ENCODE results near the gene FABP6. TPM values are rescaled to one million over a fixed set of nuclear protein-coding genes. Genes with fewer than 3 reads are reported as not detected.

Gene FABP6
- total and polyA plus RNA-seq, 5 donors from 2014 or later = not detected

- Mint-ChIP-seq H3K4me3 (peak overlapping the region in 3 of 4 donors; percentile 35 to 74 (median 72)), H3K36me3 (no peaks in the 10 kb centered on the region), H3K27me3 (peaks cover 8% of the 10 kb centered on the region), H3K27ac (no peak overlapping the region), H3K4me1 (peaks cover 0 to 7% (median 2%) of the 10 kb centered on the region in 4 donors), H3K9me3 (no peaks in the 10 kb centered on the region)
- peaks cover 10% of the 10 kb centered on the region for H3K4me1 ChIP-seq (ENCODE audit: control insufficient read depth, insufficient read depth, low read length, poor library complexity, severe bottlenecking)
- peak; percentile 83 to 85 for ATAC-seq (ENCODE audit: low read depth in 2 of 2)
- H3K27me3 ChIP-seq (ENCODE audit: control insufficient read depth, insufficient read depth, low read length) = no peaks in the 10 kb centered on the region
- H3K36me3 ChIP-seq (ENCODE audit: control insufficient read depth, insufficient read depth, low read length) = no peaks in the 10 kb centered on the region
- no peaks in the 10 kb centered on the region for H3K9me3 ChIP-seq (ENCODE audit: control insufficient read depth in 2 of 2, low read length in 2 of 2)
- DNase-seq = peak; percentile 36 to 59 (median 47)
- H3K27ac ChIP-seq (ENCODE audit: insufficient read depth, low read length, poor library complexity, severe bottlenecking) = no peak overlapping the region
- H3K4me3 ChIP-seq (ENCODE audit: low read depth, low read length) = no peak overlapping the region
These were observed 29.8 kb upstream of the FABP6 start for GRCh38 chr5:160199410-160199911.

- Histone ChIP-seq H3K9me3 (ENCODE audit: control insufficient read depth in 2 of 2, low read length in 2 of 2) (no peaks in the 10 kb centered on the region), H3K27me3 (ENCODE audit: control insufficient read depth, insufficient read depth, low read length) (no peaks in the 10 kb centered on the region), H3K4me3 (ENCODE audit: low read depth, low read length) (no peak overlapping the region), H3K27ac (ENCODE audit: insufficient read depth, low read length, poor library complexity, severe bottlenecking) (no peak overlapping the region), H3K4me1 (ENCODE audit: control insufficient read depth, insufficient read depth, low read length, poor library complexity, severe bottlenecking) (no peaks in the 10 kb centered on the region), H3K36me3 (ENCODE audit: control insufficient read depth, insufficient read depth, low read length) (no peaks in the 10 kb centered on the region)
- no peaks in the 10 kb centered on the region for H3K4me1 Mint-ChIP-seq
- DNase-seq (no peak), ATAC-seq (ENCODE audit: low read depth in 2 of 2) (no peak)
- H3K27me3 Mint-ChIP-seq = no peaks in the 10 kb centered on the region
- H3K9me3 Mint-ChIP-seq = peaks cover 0 to 1% (median 0%) of the 10 kb centered on the region in 7 donors
- H3K4me3 Mint-ChIP-seq = no peak overlapping the region
- H3K27ac Mint-ChIP-seq = no peak overlapping the region
- H3K36me3 Mint-ChIP-seq = no peaks in the 10 kb centered on the region
These were observed 22.2 kb upstream of the FABP6 start for GRCh38 chr5:160207061-160207460.

GRCh38 chr5:160209917-160210316 lies 19.4 kb upstream of the FABP6 start:
- DNase-seq (no peak), ATAC-seq (ENCODE audit: low read depth in 2 of 2) (no peak)
- Histone ChIP-seq H3K4me1 (ENCODE audit: control insufficient read depth, insufficient read depth, low read length, poor library complexity, severe bottlenecking) (no peaks in the 10 kb centered on the region), H3K36me3 (ENCODE audit: control insufficient read depth, insufficient read depth, low read length) (no peaks in the 10 kb centered on the region), H3K27me3 (ENCODE audit: control insufficient read depth, insufficient read depth, low read length) (no peaks in the 10 kb centered on the region), H3K27ac (ENCODE audit: insufficient read depth, low read length, poor library complexity, severe bottlenecking) (no peak overlapping the region), H3K9me3 (ENCODE audit: control insufficient read depth in 2 of 2, low read length in 2 of 2) (no peaks in the 10 kb centered on the region), H3K4me3 (ENCODE audit: low read depth, low read length) (no peak overlapping the region)
- Mint-ChIP-seq H3K27me3 (peaks cover 8% of the 10 kb centered on the region), H3K36me3 (no peaks in the 10 kb centered on the region), H3K4me3 (no peak overlapping the region), H3K4me1 (no peaks in the 10 kb centered on the region), H3K9me3 (peaks cover 0 to 2% (median 0%) of the 10 kb centered on the region in 7 donors), H3K27ac (no peak overlapping the region)

- no peaks in the 10 kb centered on the region for H3K4me1 ChIP-seq (ENCODE audit: control insufficient read depth, insufficient read depth, low read length, poor library complexity, severe bottlenecking)
- H3K27me3 ChIP-seq (ENCODE audit: control insufficient read depth, insufficient read depth, low read length) = no peaks in the 10 kb centered on the region
- Mint-ChIP-seq H3K9me3 (peaks cover 0 to 2% (median 0%) of the 10 kb centered on the region in 7 donors), H3K36me3 (no peaks in the 10 kb centered on the region), H3K4me3 (no peak overlapping the region), H3K4me1 (no peaks in the 10 kb centered on the region), H3K27me3 (peaks cover 8% of the 10 kb centered on the region), H3K27ac (no peak overlapping the region)
- DNase-seq (no peak), ATAC-seq (ENCODE audit: low read depth in 2 of 2) (no peak)
- H3K36me3 ChIP-seq (ENCODE audit: control insufficient read depth, insufficient read depth, low read length) = no peaks in the 10 kb centered on the region
- H3K27ac ChIP-seq (ENCODE audit: insufficient read depth, low read length, poor library complexity, severe bottlenecking) = no peak overlapping the region
- no peaks in the 10 kb centered on the region for H3K9me3 ChIP-seq (ENCODE audit: control insufficient read depth in 2 of 2, low read length in 2 of 2)
- no peak overlapping the region for H3K4me3 ChIP-seq (ENCODE audit: low read depth, low read length)
These were observed 18.7 kb upstream of the FABP6 start for GRCh38 chr5:160210606-160211005.

GRCh38 chr5:160211352-160211751 lies 18.0 kb upstream of the FABP6 start:
- H3K4me3 Mint-ChIP-seq = no peak overlapping the region
- H3K27ac Mint-ChIP-seq = no peak overlapping the region
- Histone ChIP-seq H3K27ac (ENCODE audit: insufficient read depth, low read length, poor library complexity, severe bottlenecking) (no peak overlapping the region), H3K36me3 (ENCODE audit: control insufficient read depth, insufficient read depth, low read length) (no peaks in the 10 kb centered on the region), H3K4me1 (ENCODE audit: control insufficient read depth, insufficient read depth, low read length, poor library complexity, severe bottlenecking) (no peaks in the 10 kb centered on the region), H3K9me3 (ENCODE audit: control insufficient read depth in 2 of 2, low read length in 2 of 2) (no peaks in the 10 kb centered on the region), H3K27me3 (ENCODE audit: control insufficient read depth, insufficient read depth, low read length) (no peaks in the 10 kb centered on the region), H3K4me3 (ENCODE audit: low read depth, low read length) (no peak overlapping the region)
- ATAC-seq (ENCODE audit: low read depth in 2 of 2) (no peak), DNase-seq (no peak)
- peaks cover 0 to 2% (median 0%) of the 10 kb centered on the region in 7 donors for H3K9me3 Mint-ChIP-seq
- H3K27me3 Mint-ChIP-seq = peaks cover 8% of the 10 kb centered on the region
- no peaks in the 10 kb centered on the region for H3K36me3 Mint-ChIP-seq
- no peaks in the 10 kb centered on the region for H3K4me1 Mint-ChIP-seq

GRCh38 chr5:160213537-160213936 lies 15.8 kb upstream of the FABP6 start:
- ATAC-seq (ENCODE audit: low read depth in 2 of 2) (no peak), DNase-seq (no peak)
- Mint-ChIP-seq H3K9me3 (peaks cover 0 to 2% (median 0%) of the 10 kb centered on the region in 7 donors), H3K36me3 (no peaks in the 10 kb centered on the region), H3K4me1 (no peaks in the 10 kb centered on the region), H3K4me3 (no peak overlapping the region), H3K27me3 (peaks cover 13% of the 10 kb centered on the region), H3K27ac (peak overlapping the region in 1 of 3 donors; percentile 29)
- Histone ChIP-seq H3K9me3 (ENCODE audit: control insufficient read depth in 2 of 2, low read length in 2 of 2) (no peaks in the 10 kb centered on the region), H3K36me3 (ENCODE audit: control insufficient read depth, insufficient read depth, low read length) (no peaks in the 10 kb centered on the region), H3K4me3 (ENCODE audit: low read depth, low read length) (no peak overlapping the region), H3K27me3 (ENCODE audit: control insufficient read depth, insufficient read depth, low read length) (no peaks in the 10 kb centered on the region), H3K4me1 (ENCODE audit: control insufficient read depth, insufficient read depth, low read length, poor library complexity, severe bottlenecking) (no peaks in the 10 kb centered on the region), H3K27ac (ENCODE audit: insufficient read depth, low read length, poor library complexity, severe bottlenecking) (no peak overlapping the region)

GRCh38 chr5:160219356-160219755 lies 9.9 kb upstream of the FABP6 start:
- H3K27me3 Mint-ChIP-seq = peaks cover 5% of the 10 kb centered on the region
- no peak for ATAC-seq (ENCODE audit: low read depth in 2 of 2)
- H3K4me3 Mint-ChIP-seq = no peak overlapping the region
- no peak for DNase-seq
- Histone ChIP-seq H3K27ac (ENCODE audit: insufficient read depth, low read length, poor library complexity, severe bottlenecking) (no peak overlapping the region), H3K27me3 (ENCODE audit: control insufficient read depth, insufficient read depth, low read length) (no peaks in the 10 kb centered on the region), H3K36me3 (ENCODE audit: control insufficient read depth, insufficient read depth, low read length) (no peaks in the 10 kb centered on the region), H3K4me1 (ENCODE audit: control insufficient read depth, insufficient read depth, low read length, poor library complexity, severe bottlenecking) (no peaks in the 10 kb centered on the region), H3K4me3 (ENCODE audit: low read depth, low read length) (no peak overlapping the region), H3K9me3 (ENCODE audit: control insufficient read depth in 2 of 2, low read length in 2 of 2) (no peaks in the 10 kb centered on the region)
- no peaks in the 10 kb centered on the region for H3K9me3 Mint-ChIP-seq
- no peak overlapping the region for H3K27ac Mint-ChIP-seq
- no peaks in the 10 kb centered on the region for H3K36me3 Mint-ChIP-seq
- H3K4me1 Mint-ChIP-seq = no peaks in the 10 kb centered on the region

- Mint-ChIP-seq H3K4me1 (no peaks in the 10 kb centered on the region), H3K27ac (no peak overlapping the region), H3K4me3 (no peak overlapping the region), H3K27me3 (peaks cover 5% of the 10 kb centered on the region), H3K9me3 (no peaks in the 10 kb centered on the region), H3K36me3 (no peaks in the 10 kb centered on the region)
- Histone ChIP-seq H3K4me1 (ENCODE audit: control insufficient read depth, insufficient read depth, low read length, poor library complexity, severe bottlenecking) (no peaks in the 10 kb centered on the region), H3K27ac (ENCODE audit: insufficient read depth, low read length, poor library complexity, severe bottlenecking) (no peak overlapping the region), H3K36me3 (ENCODE audit: control insufficient read depth, insufficient read depth, low read length) (no peaks in the 10 kb centered on the region), H3K27me3 (ENCODE audit: control insufficient read depth, insufficient read depth, low read length) (no peaks in the 10 kb centered on the region), H3K9me3 (ENCODE audit: control insufficient read depth in 2 of 2, low read length in 2 of 2) (no peaks in the 10 kb centered on the region), H3K4me3 (ENCODE audit: low read depth, low read length) (no peak overlapping the region)
- no peak for ATAC-seq (ENCODE audit: low read depth in 2 of 2)
- DNase-seq = no peak
These were observed 8.2 kb upstream of the FABP6 start for GRCh38 chr5:160221082-160221481.

Measured in CD4-positive, CD25-positive, alpha-beta regulatory T cell (primary cell).